Stimulated activated CD8-positive, alpha-beta memory T cell treated with anti-CD3 and anti-CD28 coated beads, Interleukin-7, amount 100 ng/mL, for 1 hour (primary cell): ENCODE measurements around the gene OR5H14.
"Not testable (repeated sequence)": the region's sequence is repeated elsewhere in the genome, so short reads cannot be mapped to it uniquely, and the experiment has no call there.

Source experiments
- DNase-seq, 2 donors: peaks; one replicate each; pipeline ENCODE4 v3.0.0-alpha.2; 2020; ENCODE audit warnings: low read depth in 2 of 2

The OR5H14 gene

DNA sequence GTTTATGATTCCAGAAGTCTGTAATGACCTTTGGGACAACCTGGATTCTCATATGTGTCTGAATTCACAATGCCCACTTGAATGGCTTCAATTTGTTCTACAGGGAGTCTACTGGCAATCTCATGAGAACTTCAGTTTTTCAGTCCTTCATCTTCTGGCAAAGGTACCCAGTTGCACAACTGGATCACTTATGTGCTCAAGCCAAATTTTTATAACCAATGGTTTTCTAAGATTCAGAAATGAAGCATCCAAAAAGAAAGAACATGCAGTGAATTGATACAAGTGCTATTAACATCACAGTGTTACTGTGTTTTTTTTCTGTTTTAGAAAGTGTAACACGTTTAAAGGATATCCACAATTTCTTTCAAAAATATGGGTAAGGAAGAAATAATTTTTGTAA lies at the start of gene OR5H14:
OR5H14 (plus strand) TSS at position 301 of the 400 bp plus-strand sequence. CDS start 1,907 bp downstream, outside the sequence.
- DNase-seq, result no peak

DNA sequence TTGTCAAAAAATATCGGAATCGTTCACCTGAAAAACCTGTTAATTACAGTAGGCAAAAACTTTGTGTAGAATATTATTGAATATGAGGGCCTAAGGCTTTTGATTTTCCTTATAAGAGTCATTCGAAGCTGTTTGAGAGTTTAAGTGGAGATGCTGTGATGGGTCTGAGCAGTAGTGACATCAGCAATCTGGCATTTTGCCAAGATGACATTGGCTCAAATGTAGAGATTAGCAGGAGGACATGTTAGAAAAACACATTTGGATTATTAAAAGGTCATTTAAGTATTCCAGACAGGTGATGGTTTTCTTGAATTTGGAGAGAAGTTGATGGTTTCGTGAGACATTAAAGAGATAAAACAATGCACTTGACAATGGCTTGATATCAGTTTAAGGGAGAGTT lies 47.4 kb upstream of the OR5H14 start:
- no peak for DNase-seq

DNA sequence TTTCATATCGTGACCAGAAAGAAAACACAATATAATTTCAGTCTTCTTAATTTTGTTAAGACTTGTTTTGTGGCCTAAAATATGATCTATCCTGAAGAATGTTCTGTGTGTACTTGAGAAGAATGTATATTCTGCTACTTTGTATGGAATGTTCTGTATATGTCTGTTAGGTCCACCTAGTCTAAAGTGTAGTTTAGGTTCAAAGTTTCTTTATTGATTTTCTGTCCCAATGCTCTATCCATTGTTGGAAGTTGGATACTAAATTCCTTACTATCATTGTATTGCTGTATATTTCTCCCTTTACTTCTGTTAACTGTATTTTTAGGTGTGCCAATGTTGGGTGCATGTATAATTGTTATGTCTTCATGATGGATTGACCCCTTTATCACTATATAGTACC lies 39.1 kb upstream of the OR5H14 start:
- DNase-seq, result no peak

DNA sequence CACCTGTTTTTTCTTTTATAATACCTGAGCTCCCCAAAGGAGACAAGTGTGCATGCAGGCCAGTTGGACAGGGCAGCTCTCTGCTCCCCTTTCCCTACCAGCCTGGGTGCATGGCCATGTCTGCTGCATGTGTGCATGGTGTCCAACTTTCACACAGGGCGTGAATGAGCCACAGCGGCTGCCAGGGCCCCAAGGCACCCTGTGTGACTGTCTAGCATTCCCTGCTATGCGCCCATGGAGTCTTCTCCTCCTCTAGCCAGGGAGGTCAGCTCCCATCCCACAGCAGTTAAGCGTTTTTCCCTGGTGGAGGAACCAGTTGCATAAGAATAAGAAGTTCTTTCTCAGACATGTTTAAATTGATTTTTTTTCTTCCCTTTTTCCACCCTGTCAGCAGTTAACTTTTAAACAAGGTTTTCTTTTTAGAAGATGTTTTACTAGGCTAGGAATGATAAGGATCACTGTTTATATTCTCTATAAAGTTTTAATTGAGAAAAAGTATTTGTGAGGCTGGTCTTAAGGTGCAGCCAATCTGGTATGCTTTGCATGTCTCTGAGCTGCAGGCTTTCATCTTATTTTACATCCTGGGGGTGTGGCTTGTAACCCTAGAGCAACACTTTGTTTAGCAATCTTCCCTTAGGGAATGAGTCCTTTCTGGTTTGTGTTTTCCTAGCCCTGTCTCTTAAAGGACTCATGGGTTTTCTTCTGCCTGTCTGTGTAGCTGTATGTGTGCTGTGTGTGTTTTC lies 37.3 kb upstream of the OR5H14 start:
- no peak for DNase-seq

DNA sequence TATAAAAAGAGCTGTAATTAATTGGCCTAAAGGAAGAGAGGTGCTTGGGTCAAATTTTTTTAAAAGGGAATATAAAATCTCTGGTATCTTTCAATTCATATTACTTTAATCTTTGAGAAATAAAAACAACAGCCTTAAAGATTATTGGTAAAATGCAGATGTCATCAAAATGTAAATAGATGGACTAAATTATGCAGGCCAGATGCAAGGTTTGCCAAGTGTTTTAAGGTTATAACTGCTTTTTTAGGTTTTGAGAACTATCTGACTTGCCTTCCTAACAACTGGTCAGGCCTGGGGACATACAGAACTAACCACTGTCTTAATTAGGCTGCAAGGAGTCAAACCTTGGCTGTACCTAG lies 36.8 kb upstream of the OR5H14 start:
- DNase-seq, result no peak

DNA sequence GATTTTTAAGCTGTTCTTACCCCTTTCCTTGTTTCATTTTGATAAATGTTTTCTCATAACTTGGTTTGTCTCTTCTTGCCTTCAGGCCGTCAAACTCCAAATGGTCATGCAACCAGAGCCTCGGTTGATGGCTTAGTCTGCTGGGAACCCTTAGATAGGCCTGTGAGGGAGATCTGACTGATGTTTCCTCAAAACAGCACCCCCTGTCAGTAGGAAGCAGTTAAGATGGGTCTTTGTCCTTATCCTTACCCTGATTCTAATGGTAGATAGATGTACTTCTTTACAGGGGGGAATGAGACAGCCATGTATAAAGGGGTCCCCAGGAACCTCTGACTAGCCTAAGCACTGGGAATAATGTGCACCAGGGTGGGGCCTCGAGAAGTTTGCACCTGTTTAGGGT lies 33.0 kb upstream of the OR5H14 start:
- DNase-seq, result no peak

DNA sequence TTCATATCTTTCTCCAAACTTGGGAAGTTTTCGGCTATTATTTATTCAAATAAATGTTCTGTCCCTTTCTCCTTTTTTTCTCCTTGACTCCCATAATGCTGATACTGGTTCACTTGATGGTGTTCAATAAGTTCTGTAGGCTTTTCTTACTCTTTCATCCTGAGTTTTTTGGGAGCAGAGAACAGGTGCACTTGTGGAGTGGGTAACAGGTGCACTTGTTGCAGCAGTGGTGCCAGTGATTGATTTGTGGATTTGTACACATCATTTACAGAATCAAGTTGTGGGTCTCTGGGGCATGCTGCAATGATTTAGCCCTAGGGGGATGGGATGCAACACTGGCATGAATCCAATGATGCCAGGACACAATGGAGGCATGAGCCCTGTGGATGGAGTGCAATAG lies 31.6 kb upstream of the OR5H14 start:
- no peak for DNase-seq

DNA sequence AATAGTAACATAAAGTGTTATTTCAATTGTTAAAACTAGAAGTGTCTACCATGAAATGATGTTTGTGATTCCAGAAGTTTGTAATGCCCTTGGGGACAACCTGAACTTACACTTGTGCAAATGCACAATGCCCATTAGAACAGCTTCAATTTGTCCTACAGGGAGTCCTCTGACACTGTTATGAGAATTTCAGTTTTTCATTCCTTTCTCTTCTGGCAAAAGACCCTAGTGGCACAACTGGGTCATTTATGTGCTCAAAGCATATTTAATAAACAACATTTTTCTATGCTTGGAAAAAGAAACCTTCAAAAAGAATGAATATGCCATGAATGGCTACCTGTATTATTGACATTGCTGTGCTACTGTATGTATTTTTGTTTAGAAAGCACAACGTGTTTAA lies 16.9 kb upstream of the OR5H14 start, which contains the start of gene OR5H1:
OR5H1 (plus strand) TSS at position 301 of the 400 bp plus-strand sequence. CDS start 1,977 bp downstream, outside the sequence.
- no peak for DNase-seq

DNA sequence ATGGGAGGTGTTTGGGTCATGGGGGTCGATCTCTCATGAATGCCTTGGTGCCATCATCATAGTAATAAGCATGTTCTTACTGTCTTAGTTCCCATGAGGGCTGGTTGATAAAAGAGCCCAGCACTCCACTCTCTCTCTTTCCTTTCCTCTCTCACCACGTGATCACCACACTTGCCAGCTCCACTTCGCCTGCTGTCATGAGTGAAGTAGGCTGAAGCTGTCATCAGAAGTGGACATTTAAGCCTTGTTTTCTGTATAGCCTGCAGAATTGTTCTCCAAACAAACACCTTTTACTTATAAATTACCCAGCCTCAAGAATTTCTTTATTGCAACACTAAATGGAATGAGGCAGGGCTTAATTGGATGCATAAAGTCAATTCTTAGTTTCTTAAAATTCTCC lies 10.6 kb upstream of the OR5H14 start:
- DNase-seq, result no peak

DNA sequence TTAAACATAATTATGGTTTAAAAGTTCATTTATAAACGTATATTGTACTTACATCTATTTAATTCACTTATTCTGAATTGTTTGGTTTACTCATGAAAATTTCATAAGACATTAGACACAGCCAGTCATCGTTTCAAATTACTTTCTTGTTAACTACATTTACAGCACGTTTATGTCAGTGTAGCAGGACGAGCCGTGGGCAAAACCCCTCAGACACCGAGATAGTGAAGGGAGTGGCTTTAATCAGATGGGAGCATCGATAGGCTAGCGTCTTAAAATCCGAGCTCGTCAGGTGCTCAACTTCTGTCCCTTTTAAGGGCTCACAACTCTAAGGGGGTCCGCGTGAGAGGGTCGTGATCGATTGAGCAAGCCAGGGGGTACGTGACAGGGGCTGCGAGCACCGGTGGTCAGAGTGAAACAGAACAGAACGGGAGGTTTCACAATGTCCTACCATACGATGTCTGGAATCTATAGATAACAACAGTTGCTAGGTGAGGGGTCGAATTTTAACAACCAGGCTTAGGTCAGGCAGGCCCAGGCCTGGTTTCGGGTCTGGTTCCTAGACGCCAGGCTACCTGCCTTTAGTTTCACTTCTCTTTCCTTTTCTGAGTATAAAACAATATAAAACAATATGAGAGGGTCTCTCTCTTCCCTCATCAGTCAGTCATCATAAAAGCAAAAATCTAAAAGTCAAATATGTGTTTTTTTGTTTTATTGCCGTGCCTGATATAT lies 9.3 kb upstream of the OR5H14 start:
- not testable (repeated sequence) for DNase-seq

DNA sequence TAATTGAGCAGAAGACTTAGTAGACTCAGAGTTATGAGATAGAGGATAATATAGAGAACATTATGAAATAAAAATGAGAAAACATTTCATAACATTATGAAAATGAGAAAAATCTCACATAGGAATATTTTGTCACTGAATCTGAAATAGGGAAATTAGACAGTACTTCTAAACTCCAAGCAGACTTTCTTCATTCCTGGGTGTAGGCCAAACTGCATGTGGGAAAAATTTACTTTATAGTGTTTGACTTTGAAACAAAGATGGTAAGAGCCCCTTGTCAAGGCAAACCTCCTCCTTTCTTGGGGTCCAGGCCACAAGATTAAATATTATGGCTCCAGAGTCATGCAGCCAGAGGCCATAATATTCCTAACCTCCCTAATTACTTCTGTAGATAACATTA lies 6.7 kb upstream of the OR5H14 start:
- no peak for DNase-seq

DNA sequence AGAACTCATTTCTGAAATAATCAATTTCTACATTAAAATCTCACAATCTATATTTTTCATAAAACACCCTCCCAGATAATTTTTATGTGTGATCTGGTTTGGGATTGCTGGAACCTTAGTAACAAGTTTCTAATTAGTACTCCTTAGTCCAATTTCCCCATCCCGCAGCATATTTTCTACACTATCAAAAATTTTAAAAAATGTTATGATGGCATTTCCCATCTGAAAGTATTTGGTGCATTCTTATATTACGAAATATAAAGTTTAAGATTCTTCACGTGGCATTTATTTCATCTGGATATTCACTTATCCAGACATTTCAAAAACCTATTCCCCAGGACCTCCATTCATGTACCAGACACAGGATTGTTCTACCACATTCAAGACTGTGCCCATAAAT lies 1.5 kb downstream of the OR5H14 start:
- no peak for DNase-seq

DNA sequence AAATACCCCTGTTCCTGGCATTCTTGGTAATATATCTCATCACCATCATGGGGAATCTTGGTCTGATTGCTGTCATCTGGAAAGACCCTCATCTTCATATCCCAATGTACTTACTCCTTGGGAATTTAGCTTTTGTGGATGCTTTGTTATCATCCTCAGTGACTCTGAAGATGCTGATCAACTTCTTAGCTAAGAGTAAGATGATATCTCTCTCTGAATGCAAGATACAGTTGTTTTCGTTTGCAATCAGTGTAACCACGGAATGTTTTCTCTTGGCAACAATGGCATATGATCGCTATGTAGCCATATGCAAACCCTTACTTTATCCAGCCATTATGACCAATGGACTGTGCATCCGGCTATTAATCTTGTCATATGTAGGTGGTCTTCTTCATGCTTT lies 2.2 kb downstream of the OR5H14 start:
- not testable (repeated sequence) for DNase-seq

DNA sequence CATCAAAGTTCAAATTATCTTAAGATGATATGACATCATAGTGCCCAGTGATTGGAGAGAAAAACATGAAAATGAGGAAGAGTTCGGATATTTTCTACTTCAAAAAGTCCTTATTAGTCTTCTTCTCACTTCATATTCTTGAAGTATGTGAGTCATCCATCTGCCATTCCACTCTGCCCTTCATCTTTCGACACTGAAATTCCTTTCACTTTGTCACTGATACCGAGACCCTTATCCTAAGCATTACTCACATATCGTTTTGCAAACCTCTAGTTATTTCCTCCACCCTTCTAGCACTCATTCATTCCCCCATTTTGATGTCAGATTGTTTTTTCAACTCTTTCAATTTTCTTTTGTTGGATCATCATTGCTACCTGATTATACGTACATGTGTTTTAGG lies 4.0 kb downstream of the OR5H14 start:
- no peak for DNase-seq

DNA sequence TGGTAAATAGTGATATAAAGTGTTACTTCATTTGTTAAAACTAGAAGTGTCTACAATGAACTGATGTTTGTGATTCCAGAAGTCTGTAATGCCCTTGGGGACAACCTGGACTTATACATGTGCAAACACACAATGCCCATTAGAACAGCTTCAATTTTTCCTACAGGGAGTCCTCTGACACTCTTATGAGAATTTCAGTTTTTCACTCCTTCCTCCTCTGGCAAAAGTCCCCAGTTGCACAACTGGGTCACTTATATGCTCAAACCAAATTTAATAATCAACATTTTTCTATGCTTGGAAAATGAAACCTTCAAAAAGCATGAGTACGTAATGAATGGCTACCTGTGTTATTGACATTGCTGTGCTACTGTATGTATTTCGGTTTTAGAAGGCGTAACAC lies 19.1 kb downstream of the OR5H14 start, which contains the start of gene OR5H15:
OR5H15 (plus strand) TSS at position 301 of the 400 bp plus-strand sequence. CDS start 2,004 bp downstream, outside the sequence.
- no peak for DNase-seq

DNA sequence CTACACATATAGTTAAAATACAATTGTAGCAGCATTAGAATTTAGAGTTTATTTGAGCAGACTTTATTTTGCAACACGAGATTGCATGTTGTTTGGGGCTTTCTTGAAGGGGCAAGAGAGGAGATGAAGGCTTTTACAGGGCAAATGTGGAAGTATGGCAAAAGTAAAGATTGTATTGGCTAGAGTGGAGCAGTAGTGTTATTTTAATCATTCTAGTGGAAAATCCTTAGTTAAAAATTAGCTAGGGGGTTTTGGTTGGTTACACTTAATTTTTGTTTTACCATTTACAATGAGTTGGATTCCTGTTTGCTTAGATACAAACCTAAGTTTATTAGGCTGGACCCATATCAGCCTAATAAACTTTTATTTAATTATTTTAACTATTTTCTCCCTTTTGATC lies 23.8 kb downstream of the OR5H14 start:
- no peak for DNase-seq

DNA sequence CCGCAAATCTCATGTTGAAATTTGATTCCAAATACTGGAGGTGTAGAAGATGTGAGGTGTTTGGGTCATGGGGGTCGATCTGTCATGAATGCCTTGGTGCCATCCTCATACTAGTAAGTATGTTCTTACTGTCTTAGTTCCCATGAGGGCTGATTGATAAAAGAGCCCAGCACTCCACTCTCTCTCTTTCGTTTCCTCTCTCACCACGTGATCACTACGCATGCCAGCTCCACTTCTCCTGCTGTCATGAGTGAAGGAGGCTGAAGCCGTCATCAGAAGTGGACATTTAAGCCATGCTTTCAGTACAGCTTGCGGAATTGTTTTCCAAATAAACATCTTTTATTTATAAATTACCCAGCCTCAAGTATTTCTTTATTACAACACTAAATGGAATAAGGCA lies 25.3 kb downstream of the OR5H14 start:
- DNase-seq, result no peak

DNA sequence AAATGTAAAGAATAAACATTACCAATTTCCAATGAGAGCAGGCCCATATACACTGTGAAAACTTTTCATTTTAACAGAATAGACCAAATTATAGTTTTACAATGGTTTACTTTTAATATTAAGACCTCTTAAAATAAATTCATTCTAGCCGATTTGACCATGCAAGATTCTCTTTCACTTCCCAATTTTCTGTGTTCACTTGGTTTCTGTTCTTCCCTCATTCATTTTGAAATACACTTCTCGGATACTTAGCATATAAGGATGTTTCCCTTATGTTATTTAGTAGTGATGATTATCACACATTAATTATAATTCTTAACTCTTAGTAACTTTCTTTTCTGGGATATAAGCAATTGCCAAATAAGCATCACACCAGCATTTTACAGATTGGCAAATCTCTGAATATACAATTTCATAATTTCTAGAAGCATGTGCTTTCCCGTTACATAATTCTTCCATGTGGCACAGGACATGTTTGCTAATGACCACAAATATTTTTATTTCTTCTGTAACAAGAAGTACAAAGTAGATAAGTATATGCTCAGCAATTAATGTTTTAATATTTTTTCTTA lies 33.1 kb downstream of the OR5H14 start:
- DNase-seq, result no peak

DNA sequence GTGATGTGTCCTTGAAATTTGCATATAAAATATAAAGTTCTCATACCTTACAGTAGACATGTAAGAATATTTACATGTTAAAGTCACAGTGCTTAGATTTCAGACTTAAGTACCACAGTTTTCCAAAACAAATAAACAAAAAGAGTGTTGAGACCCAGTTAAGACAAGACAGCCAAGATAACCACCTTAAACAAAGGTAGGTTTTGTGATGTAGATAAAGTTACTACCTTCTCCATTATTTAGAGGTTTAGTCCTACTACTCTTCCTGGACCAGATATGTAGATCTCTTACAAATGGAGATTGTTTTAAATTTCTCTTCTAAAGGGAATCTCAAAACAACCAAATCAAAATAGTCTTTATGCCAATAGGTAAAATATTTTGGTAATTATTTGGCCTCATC lies 34.9 kb downstream of the OR5H14 start:
- DNase-seq, result no peak

DNA sequence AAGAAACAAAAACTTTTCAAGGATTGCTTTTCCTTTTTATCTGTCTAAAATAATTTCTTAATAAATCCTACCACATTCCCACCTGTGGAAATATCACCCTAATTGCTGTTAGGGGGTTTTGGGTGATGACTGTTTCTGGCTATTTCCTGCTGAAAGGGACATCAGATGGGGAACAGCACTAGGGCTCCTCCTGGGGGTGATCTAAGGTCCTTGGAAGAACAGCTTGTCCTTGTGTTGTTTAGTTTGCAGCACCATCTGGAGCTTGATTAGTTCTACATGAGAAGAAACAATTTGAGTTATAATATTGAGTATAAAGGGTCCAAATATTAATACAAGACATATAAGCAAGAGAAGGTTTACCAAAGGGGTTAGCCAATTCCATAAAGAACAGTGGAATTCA lies 37.9 kb downstream of the OR5H14 start:
- no peak for DNase-seq

DNA sequence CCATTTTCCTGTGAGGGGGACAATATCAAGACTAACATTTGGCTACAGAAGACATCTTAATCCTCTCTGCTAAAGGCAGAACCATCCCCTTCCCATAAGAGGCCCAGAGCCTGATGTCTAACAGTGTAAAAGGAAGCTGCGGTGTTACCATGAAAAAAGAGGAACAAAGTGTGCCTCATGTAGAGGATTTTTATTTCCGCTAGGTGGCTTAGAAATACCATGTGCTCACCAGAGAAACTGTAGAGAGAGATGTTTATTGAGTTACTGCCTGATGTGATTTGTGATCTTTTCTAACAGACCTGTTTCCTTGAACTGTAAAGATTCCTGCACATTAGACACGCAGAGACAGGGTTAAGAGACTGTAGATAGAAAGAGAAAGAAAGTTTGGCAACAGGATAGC lies 41.3 kb downstream of the OR5H14 start:
- DNase-seq, result no peak

DNA sequence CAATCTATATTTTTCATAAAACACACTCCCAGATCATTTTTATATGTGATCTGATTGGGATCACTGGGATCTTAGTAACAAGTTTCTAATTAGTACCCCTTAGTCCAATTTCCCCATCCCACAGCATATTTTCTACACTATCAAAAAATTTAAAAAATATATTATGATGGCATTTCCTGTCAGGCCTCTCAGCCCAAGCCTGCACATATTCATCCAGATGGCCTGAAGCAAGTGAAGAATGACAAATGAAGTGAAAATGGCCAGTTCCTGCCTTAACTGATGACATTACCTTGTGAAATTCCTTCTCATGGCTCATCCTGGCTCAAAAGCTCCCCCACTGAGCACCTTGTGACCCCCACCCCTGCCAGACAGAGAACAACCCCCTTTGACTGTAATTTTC lies 43.6 kb downstream of the OR5H14 start:
- DNase-seq, result not testable (repeated sequence)

DNA sequence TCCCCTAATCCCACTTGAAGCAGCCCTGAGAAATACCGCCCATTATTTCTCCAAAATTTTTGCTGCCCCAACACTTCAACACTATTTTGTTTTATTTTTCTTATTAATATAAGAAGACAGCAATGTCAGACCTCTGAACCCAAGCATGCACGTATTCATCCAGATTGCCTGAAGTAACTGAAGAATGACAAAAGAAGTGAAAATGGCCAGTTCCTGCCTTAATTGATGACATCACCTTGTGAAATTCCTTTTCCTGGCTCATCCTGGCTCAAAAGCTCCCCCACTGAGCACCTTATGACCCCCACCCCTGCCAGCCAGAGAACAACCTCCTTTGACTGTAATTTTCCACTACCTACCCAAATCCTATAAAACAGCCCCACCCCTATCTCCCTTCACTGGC lies 49.0 kb downstream of the OR5H14 start:
- DNase-seq, result not testable (repeated sequence)
